ENCODE measurements around the gene SPON2. TPM values are rescaled to one million over a fixed set of nuclear protein-coding genes. Genes with fewer than 3 reads are reported as not detected.

Gene SPON2
- total RNA-seq, 1 experiment from 2014 or later: 2.3 TPM

- no peaks in the 10 kb centered on the region for H3K27me3 Mint-ChIP-seq (ENCODE audit: low read depth)
- Histone ChIP-seq H4K20me1 (ENCODE audit: control insufficient read depth, insufficient read depth, insufficient read length) (no peaks in the 10 kb centered on the region), H3K18ac (ENCODE audit: insufficient read length, low read depth, low read length) (no peak overlapping the region), H2BK12ac (ENCODE audit: insufficient read length, low read depth, low read length) (no peak overlapping the region), H3K27me3 (ENCODE audit: insufficient read depth, low read length) (no peaks in the 10 kb centered on the region), H3K4ac (ENCODE audit: low read depth, low read length) (no peak overlapping the region), H2BK5ac (ENCODE audit: insufficient read length, low read length) (no peak overlapping the region), H3K79me2 (ENCODE audit: insufficient read depth, low read length) (no peaks in the 10 kb centered on the region), H3K79me1 (ENCODE audit: insufficient read depth, low read depth, low read length, poor library complexity, severe bottlenecking) (no peaks in the 10 kb centered on the region), H2BK20ac (ENCODE audit: low read depth, low read length, poor library complexity, severe bottlenecking) (no peak overlapping the region), H3K4me1 (ENCODE audit: insufficient read depth, low read length) (no peaks in the 10 kb centered on the region), H2BK120ac (ENCODE audit: low read depth, low read length, poor library complexity, severe bottlenecking) (no peak overlapping the region), H3K23me2 (ENCODE audit: insufficient read length, low read depth, low read length, poor library complexity, severe bottlenecking) (peaks cover 3% of the 10 kb centered on the region), H3K9ac (ENCODE audit: extremely low read depth, insufficient read length, low read length) (no peak overlapping the region), H3K27ac (ENCODE audit: insufficient read length, low read depth, low read length) (no peak overlapping the region), H3K14ac (ENCODE audit: insufficient read depth, low read length) (no peak overlapping the region), H3K4me2 (ENCODE audit: insufficient read depth, insufficient read length, low read length) (no peak overlapping the region), H4K5ac (ENCODE audit: insufficient read length, low read depth, low read length) (no peak overlapping the region), H3K23ac (ENCODE audit: insufficient read length, low read depth, low read length) (no peak overlapping the region), H2AFZ (ENCODE audit: low read length) (no peak overlapping the region), H2BK15ac (ENCODE audit: low read depth, low read length) (no peak overlapping the region), H4K91ac (ENCODE audit: insufficient read length, low read depth, low read length) (no peak overlapping the region), H3K56ac (ENCODE audit: insufficient read length, low read depth, low read length) (no peak overlapping the region), H3K9me3 (ENCODE audit: control insufficient read depth, low read depth, low read length) (no peaks in the 10 kb centered on the region), H3T11ph (ENCODE audit: low read length) (no peak overlapping the region), H2AK5ac (ENCODE audit: insufficient read length, low read length) (no peak overlapping the region), H4K8ac (replicated peaks; ENCODE audit: insufficient read length, low read depth, low read length) (no peak overlapping the region)
- H3K9me3 Mint-ChIP-seq: no peaks in the 10 kb centered on the region
- H3K4me3 Mint-ChIP-seq: no peak overlapping the region
- H3K4me1 Mint-ChIP-seq: no peaks in the 10 kb centered on the region
- DNase-seq: no peak
- peaks cover 2 to 23% (median 21%) of the 10 kb centered on the region in 3 experiments; a peak in 6 of 7 replicates for H3K36me3 Mint-ChIP-seq (ENCODE audit: insufficient read depth in 1 of 3, low read depth in 3 of 3)
- no CpG with 5 or more reads among the region's 10 CpGs for WGBS (ENCODE audit: extremely low coverage, insufficient read length, low lambda C conversion rate)
- H3K27ac Mint-ChIP-seq: no peak overlapping the region
- TF ChIP-seq CTCF (conservative IDR thresholded peaks at IDR 0.05): no peak
These were observed 38.6 kb upstream of the SPON2 start for GRCh38 chr4:1210971-1211370.

Data from H9 (cell line).